ENCODE results near the gene SLC22A8. TPM values are rescaled to one million over a fixed set of nuclear protein-coding genes. Genes with fewer than 3 reads are reported as not detected.

Gene SLC22A8
- total and polyA plus RNA-seq, 10 of the 15 experiments (the other 5 are each of a cell fraction or from before 2014, with no cell fraction given), result not detected

DNA sequence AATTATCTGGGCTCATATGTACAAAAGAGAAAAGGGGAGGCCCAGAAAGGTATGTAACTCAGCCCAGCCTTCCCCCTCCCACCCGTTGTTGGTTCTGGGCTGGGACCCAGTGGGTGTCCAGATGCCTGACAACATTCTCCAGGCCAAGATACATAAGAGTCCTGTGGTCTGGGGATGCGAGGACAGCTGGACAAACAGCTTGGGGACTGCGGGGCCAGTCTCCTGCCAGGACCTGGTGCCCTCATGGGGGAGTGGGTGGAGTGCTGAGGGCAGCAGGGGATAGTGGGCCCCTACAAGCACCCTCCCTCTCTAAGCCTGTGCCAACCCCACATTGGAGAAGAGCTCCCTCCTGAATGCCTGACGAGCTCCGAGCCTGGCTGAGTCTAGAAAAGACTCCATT, 27.4 kb downstream of the SLC22A8 start (continued):
- no peak for TF ChIP-seq BMI1 (IDR thresholded peaks at IDR 0.05; ENCODE audit: borderline replicate concordance)
- no peak for TF ChIP-seq SMAD1 (IDR thresholded peaks at IDR 0.05; ENCODE audit: low read depth, partially characterized antibody)
- TF ChIP-seq SIN3A (IDR thresholded peaks at IDR 0.05; ENCODE audit: low read depth, low read length), result no peak
- no peak for TF ChIP-seq POLR2AphosphoS2 (IDR thresholded peaks at IDR 0.05; ENCODE audit: low read depth, low read length)
- TF ChIP-seq CEBPB (IDR thresholded peaks at IDR 0.05; ENCODE audit: borderline replicate concordance in 1 of 2, low read depth in 2 of 2, low read length in 2 of 2), result no peak
- no peak for TF ChIP-seq BRCA1 (IDR thresholded peaks at IDR 0.05; ENCODE audit: low read depth, low read length)
- TF ChIP-seq NFYB (IDR thresholded peaks at IDR 0.05; ENCODE audit: insufficient read depth, low read depth, low read length), result no peak
- no peak for TF ChIP-seq EED (IDR thresholded peaks at IDR 0.05; ENCODE audit: low read depth)
- TF ChIP-seq LARP7 (IDR thresholded peaks at IDR 0.05), result no peak
- TF ChIP-seq, protein P1, sequence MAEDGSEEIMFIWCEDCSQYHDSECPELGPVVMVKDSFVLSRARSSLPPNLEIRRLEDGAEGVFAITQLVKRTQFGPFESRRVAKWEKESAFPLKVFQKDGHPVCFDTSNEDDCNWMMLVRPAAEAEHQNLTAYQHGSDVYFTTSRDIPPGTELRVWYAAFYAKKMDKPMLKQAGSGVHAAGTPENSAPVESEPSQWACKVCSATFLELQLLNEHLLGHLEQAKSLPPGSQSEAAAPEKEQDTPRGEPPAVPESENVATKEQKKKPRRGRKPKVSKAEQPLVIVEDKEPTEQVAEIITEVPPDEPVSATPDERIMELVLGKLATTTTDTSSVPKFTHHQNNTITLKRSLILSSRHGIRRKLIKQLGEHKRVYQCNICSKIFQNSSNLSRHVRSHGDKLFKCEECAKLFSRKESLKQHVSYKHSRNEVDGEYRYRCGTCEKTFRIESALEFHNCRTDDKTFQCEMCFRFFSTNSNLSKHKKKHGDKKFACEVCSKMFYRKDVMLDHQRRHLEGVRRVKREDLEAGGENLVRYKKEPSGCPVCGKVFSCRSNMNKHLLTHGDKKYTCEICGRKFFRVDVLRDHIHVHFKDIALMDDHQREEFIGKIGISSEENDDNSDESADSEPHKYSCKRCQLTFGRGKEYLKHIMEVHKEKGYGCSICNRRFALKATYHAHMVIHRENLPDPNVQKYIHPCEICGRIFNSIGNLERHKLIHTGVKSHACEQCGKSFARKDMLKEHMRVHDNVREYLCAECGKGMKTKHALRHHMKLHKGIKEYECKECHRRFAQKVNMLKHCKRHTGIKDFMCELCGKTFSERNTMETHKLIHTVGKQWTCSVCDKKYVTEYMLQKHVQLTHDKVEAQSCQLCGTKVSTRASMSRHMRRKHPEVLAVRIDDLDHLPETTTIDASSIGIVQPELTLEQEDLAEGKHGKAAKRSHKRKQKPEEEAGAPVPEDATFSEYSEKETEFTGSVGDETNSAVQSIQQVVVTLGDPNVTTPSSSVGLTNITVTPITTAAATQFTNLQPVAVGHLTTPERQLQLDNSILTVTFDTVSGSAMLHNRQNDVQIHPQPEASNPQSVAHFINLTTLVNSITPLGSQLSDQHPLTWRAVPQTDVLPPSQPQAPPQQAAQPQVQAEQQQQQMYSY (CRISPR knock-in tag; IDR thresholded peaks at IDR 0.05), result no peak
- TF ChIP-seq RAD51 (IDR thresholded peaks at IDR 0.05), result no peak
- no peak for TF ChIP-seq HDGF (IDR thresholded peaks at IDR 0.05)
- TF ChIP-seq NFIC (IDR thresholded peaks at IDR 0.05; ENCODE audit: low read depth, low read length), result no peak
